ENCODE data around the gene LRP4. TPM values are rescaled to one million over a fixed set of nuclear protein-coding genes. Genes with fewer than 3 reads are reported as not detected.

LRP4 gene
- polyA plus RNA-seq, 1 donor from 2014 or later = not detected

DNA sequence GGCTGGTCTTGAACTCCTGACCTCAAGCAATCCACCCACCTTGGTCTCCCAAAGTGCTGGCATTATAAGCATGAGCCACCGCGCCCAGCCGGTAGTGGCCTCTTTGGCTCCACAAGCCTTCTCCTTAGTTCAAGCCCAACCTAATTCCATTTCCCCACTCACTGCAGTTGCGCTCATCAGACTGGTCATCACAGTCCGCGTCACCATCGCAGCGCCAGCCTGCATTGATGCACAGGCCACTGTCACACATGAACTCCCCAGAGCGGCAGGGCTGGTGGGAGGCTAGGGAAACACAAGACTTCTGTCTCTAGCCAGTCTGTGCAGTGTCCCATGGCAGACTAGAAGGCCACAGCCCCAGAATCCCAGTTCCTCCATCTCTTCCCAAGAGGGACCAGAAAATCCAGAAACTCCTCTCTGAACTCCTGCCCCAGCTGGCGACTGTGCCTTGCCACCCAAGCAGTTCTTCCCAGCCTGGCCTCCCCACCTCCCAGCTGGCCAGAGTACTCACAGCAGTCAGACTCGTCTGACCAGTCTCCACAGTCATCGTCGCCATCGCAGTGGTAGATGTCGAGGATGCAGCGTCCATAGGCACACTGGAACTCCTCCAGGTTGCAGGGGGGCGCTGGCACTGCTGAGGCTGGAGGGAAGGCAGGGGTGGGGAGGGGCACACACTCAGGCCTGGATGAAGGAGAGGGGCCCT is 19.8 kb downstream of the LRP4 start:
- no peaks in the 10 kb centered on the region for H3K27me3 ChIP-seq (ENCODE audit: insufficient read depth, low read depth, low read length)
- H4K20me1 ChIP-seq (ENCODE audit: insufficient read depth) = no peaks in the 10 kb centered on the region
- no peak overlapping the region for H3K27ac ChIP-seq (ENCODE audit: low read length)
- no peak overlapping the region for H3K4me2 ChIP-seq (ENCODE audit: low read length)
- H3K9me2 ChIP-seq (ENCODE audit: insufficient read depth, low read length) = no peaks in the 10 kb centered on the region
- H3K4me3 ChIP-seq (ENCODE audit: low read length) = no peak overlapping the region
- H3K36me3 ChIP-seq (ENCODE audit: insufficient read depth, low read length) = no peaks in the 10 kb centered on the region
- TF ChIP-seq EP300 (conservative IDR thresholded peaks at IDR 0.05; ENCODE audit: poor library complexity, severe bottlenecking) = no peak
- no peak for TF ChIP-seq TAF1 (IDR thresholded peaks at IDR 0.05; ENCODE audit: low read depth)
- no peak for TF ChIP-seq SMC3 (conservative IDR thresholded peaks at IDR 0.05; ENCODE audit: poor library complexity)
- H3F3A ChIP-seq (ENCODE audit: insufficient read depth, low read length, poor library complexity, severe bottlenecking) = no peaks in the 10 kb centered on the region
- no peaks in the 10 kb centered on the region for H3K79me2 ChIP-seq (replicated peaks; ENCODE audit: insufficient read depth, low read length)
- H3K9me3 ChIP-seq (ENCODE audit: low read length) = no peaks in the 10 kb centered on the region
- no peak overlapping the region for H3K9ac ChIP-seq (ENCODE audit: low read length)
- H2AFZ ChIP-seq (ENCODE audit: low read depth, low read length) = no peak overlapping the region

GRCh38 chr11:46896719-46897406 is 21.5 kb downstream of the LRP4 start:
- Histone ChIP-seq H3K9me3 (ENCODE audit: low read length) (no peaks in the 10 kb centered on the region), H3K9me2 (ENCODE audit: insufficient read depth, low read length) (no peaks in the 10 kb centered on the region), H3K27me3 (ENCODE audit: insufficient read depth, low read depth, low read length) (no peaks in the 10 kb centered on the region), H3F3A (ENCODE audit: insufficient read depth, low read length, poor library complexity, severe bottlenecking) (no peaks in the 10 kb centered on the region), H3K79me2 (replicated peaks; ENCODE audit: insufficient read depth, low read length) (no peaks in the 10 kb centered on the region), H2AFZ (ENCODE audit: low read depth, low read length) (no peak overlapping the region), H3K36me3 (ENCODE audit: insufficient read depth, low read length) (no peaks in the 10 kb centered on the region), H3K27ac (ENCODE audit: low read length) (no peak overlapping the region), H3K4me3 (ENCODE audit: low read length) (no peak overlapping the region), H3K9ac (ENCODE audit: low read length) (no peak overlapping the region), H3K4me2 (ENCODE audit: low read length) (no peak overlapping the region), H4K20me1 (ENCODE audit: insufficient read depth) (no peaks in the 10 kb centered on the region)
- TF ChIP-seq MXI1 (conservative IDR thresholded peaks at IDR 0.05; ENCODE audit: poor library complexity, severe bottlenecking) = no peak
- TF ChIP-seq, protein P1, sequence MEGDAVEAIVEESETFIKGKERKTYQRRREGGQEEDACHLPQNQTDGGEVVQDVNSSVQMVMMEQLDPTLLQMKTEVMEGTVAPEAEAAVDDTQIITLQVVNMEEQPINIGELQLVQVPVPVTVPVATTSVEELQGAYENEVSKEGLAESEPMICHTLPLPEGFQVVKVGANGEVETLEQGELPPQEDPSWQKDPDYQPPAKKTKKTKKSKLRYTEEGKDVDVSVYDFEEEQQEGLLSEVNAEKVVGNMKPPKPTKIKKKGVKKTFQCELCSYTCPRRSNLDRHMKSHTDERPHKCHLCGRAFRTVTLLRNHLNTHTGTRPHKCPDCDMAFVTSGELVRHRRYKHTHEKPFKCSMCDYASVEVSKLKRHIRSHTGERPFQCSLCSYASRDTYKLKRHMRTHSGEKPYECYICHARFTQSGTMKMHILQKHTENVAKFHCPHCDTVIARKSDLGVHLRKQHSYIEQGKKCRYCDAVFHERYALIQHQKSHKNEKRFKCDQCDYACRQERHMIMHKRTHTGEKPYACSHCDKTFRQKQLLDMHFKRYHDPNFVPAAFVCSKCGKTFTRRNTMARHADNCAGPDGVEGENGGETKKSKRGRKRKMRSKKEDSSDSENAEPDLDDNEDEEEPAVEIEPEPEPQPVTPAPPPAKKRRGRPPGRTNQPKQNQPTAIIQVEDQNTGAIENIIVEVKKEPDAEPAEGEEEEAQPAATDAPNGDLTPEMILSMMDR (IDR thresholded peaks at IDR 0.05; ENCODE audit: poor library complexity, severe bottlenecking) = peak; percentile 42

DNA sequence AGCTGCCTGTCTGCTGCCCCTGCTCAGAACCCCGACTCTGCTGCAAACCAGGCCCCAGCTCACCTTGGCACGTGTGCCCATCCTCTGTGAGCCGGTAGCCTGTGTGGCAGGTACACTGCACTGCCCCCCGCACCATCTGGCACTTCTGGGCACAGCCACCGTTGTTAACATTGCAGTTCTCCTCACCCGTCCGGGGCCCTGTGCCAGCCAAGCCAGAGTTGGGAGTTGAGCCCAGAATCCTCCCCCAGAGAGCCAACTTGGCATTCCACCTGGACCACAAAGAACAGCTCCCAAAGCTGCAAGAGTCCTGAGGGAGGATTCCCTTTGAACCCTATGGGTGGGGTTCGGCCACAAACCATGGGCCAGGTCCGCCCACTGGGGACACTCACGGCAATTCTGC is 22.5 kb downstream of the LRP4 start:
- Histone ChIP-seq H3K36me3 (ENCODE audit: insufficient read depth, low read length) (no peaks in the 10 kb centered on the region), H3K4me2 (ENCODE audit: low read length) (no peak overlapping the region), H3K27me3 (ENCODE audit: insufficient read depth, low read depth, low read length) (no peaks in the 10 kb centered on the region), H3K27ac (ENCODE audit: low read length) (no peak overlapping the region), H4K20me1 (ENCODE audit: insufficient read depth) (no peaks in the 10 kb centered on the region), H3F3A (ENCODE audit: insufficient read depth, low read length, poor library complexity, severe bottlenecking) (no peaks in the 10 kb centered on the region), H3K9me2 (ENCODE audit: insufficient read depth, low read length) (no peaks in the 10 kb centered on the region), H3K9ac (ENCODE audit: low read length) (no peak overlapping the region), H2AFZ (ENCODE audit: low read depth, low read length) (no peak overlapping the region), H3K79me2 (replicated peaks; ENCODE audit: insufficient read depth, low read length) (no peaks in the 10 kb centered on the region), H3K9me3 (ENCODE audit: low read length) (no peaks in the 10 kb centered on the region), H3K4me3 (ENCODE audit: low read length) (no peak overlapping the region)
- TF ChIP-seq MXI1 (conservative IDR thresholded peaks at IDR 0.05; ENCODE audit: poor library complexity, severe bottlenecking) (no peak), EZH2 (IDR thresholded peaks at IDR 0.05; ENCODE audit: borderline replicate concordance, insufficient read depth, low read length, poor library complexity, severe bottlenecking) (no peak), POLR2AphosphoS5 (IDR thresholded peaks at IDR 0.05) (no peak), SMC3 (conservative IDR thresholded peaks at IDR 0.05; ENCODE audit: poor library complexity) (no peak)
- TF ChIP-seq, protein P1 (IDR thresholded peaks at IDR 0.05; ENCODE audit: poor library complexity, severe bottlenecking) = no peak
